Osteocyte (in vitro differentiated cells): Measurements from ENCODE around the gene DCDC2. TPM values are rescaled to one million over a fixed set of nuclear protein-coding genes. Genes with fewer than 3 reads are reported as not detected.

Experiments used
- DNase-seq: peaks from one replicate; pipeline ENCODE4 v3.0.0; 2021; ENCODE audit warnings: mixed read lengths; ENCODE audit not compliant: unreplicated experiment; ENCODE audit errors: extremely low spot score
- H3K27ac Mint-ChIP-seq: one replicate; pipeline ENCODE4 v1.8.0; 2021; ENCODE audit warnings: mild to moderate bottlenecking, mixed read lengths; ENCODE audit not compliant: unreplicated experiment
- H3K27me3 Mint-ChIP-seq: one replicate; pipeline ENCODE4 v1.8.0; 2021; ENCODE audit warnings: mixed read lengths; ENCODE audit not compliant: unreplicated experiment
- H3K36me3 Mint-ChIP-seq: one replicate; pipeline ENCODE4 v1.8.0; 2021; ENCODE audit warnings: mixed read lengths; ENCODE audit not compliant: unreplicated experiment
- H3K4me1 Mint-ChIP-seq: one replicate; pipeline ENCODE4 v1.8.0; 2021; ENCODE audit warnings: mixed read lengths; ENCODE audit not compliant: unreplicated experiment
- H3K4me3 Mint-ChIP-seq: one replicate; pipeline ENCODE4 v1.8.0; 2021; ENCODE audit warnings: mild to moderate bottlenecking, moderate library complexity, mixed read lengths; ENCODE audit not compliant: unreplicated experiment
- H3K9me3 Mint-ChIP-seq: one replicate; pipeline ENCODE4 v1.8.0; 2021; ENCODE audit warnings: mixed read lengths; ENCODE audit not compliant: unreplicated experiment
- CTCF ChIP-seq: fragments of 200-600 bp; sonication (generic); IDR thresholded peaks from 2 replicates; pipeline ENCODE4 v1.5.0; 2021; ENCODE audit warnings: antibody characterized with exemption, mild to moderate bottlenecking, moderate library complexity
- total RNA-seq: library from RNA; stranded (reverse); gene quantifications from 2 replicates; pipeline ENCODE4 v1.2.1, GENCODE V29; 2021

The DCDC2 gene
- total RNA-seq, 1 donor from 2014 or later: 1.0 TPM

DNA sequence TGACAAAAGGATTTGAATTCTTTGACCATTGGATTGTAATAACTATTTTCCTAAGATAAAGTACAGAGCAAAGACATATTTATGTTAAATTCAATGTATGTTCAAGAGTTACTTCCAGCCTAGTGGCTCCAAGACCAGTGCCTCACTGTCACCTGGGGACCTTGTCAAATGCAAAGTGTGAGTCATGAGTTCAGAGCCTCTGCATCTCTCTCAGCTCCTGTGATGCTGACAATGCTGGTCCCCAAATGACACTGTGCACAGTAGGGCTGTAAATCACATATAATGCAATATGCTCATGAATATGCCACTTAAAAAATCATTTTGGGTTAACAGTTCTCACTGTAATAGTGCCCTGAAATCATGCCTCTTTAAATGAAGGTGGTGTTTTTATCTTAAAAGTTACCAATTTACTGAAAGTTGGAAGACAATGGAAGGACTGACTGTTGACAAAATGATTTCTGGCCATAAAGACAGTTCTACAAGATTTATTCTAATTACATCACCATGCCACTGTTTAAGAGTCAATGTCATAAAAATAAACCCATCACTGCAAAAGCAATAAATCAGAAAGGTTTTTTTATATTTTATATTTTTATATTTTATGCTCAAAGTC lies 169.8 kb downstream of the DCDC2 start:
- no peak overlapping the region for H3K27ac Mint-ChIP-seq
- no peaks in the 10 kb centered on the region for H3K36me3 Mint-ChIP-seq
- no peaks in the 10 kb centered on the region for H3K9me3 Mint-ChIP-seq
- H3K4me3 Mint-ChIP-seq: no peak overlapping the region
- H3K27me3 Mint-ChIP-seq: peaks cover 18% of the 10 kb centered on the region
- no peaks in the 10 kb centered on the region for H3K4me1 Mint-ChIP-seq
- TF ChIP-seq CTCF: no peak
- DNase-seq: no peak

DNA sequence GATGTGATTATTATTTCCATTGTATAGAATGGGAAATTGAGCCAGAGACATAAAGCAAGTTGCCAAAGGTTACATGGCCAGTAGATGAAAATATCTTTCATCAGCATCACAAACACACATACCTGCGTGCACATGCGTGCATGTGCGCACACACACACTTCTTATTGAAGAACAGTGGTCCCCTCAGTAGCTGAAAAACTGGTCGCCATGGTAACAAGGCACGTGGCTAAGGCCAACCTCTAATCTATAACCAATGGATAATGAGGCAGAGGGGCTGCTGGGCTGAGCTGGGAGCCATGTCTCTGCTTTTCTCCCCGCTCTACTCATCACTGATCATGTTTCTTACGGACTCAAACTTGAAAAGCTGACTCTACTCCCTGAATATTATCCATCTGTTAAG lies 171.5 kb downstream of the DCDC2 start:
- Mint-ChIP-seq H3K9me3 (no peaks in the 10 kb centered on the region), H3K36me3 (no peaks in the 10 kb centered on the region), H3K27me3 (peaks cover 8% of the 10 kb centered on the region), H3K4me3 (no peak overlapping the region), H3K4me1 (no peaks in the 10 kb centered on the region), H3K27ac (no peak overlapping the region)
- DNase-seq: no peak
- no peak for TF ChIP-seq CTCF

- Mint-ChIP-seq H3K4me1 (no peaks in the 10 kb centered on the region), H3K9me3 (no peaks in the 10 kb centered on the region), H3K4me3 (no peak overlapping the region), H3K36me3 (no peaks in the 10 kb centered on the region), H3K27ac (no peak overlapping the region), H3K27me3 (peaks cover 3% of the 10 kb centered on the region)
- TF ChIP-seq CTCF: no peak
- no peak for DNase-seq
These were observed 174.3 kb downstream of the DCDC2 start for GRCh38 chr6:24183584-24183983.

GRCh38 chr6:24157886-24158285 lies 200.0 kb downstream of the DCDC2 start:
- H3K36me3 Mint-ChIP-seq: no peaks in the 10 kb centered on the region
- no peak for DNase-seq
- H3K4me3 Mint-ChIP-seq: no peak overlapping the region
- H3K27me3 Mint-ChIP-seq: no peaks in the 10 kb centered on the region
- no peaks in the 10 kb centered on the region for H3K4me1 Mint-ChIP-seq
- H3K9me3 Mint-ChIP-seq: no peaks in the 10 kb centered on the region
- no peak for TF ChIP-seq CTCF
- H3K27ac Mint-ChIP-seq: no peak overlapping the region

- Mint-ChIP-seq H3K27ac (no peak overlapping the region), H3K9me3 (no peaks in the 10 kb centered on the region), H3K4me1 (no peaks in the 10 kb centered on the region), H3K27me3 (no peaks in the 10 kb centered on the region), H3K4me3 (no peak overlapping the region), H3K36me3 (no peaks in the 10 kb centered on the region)
- no peak for TF ChIP-seq CTCF
- DNase-seq: no peak
These were observed 203.7 kb downstream of the DCDC2 start for GRCh38 chr6:24154121-24154520.
